Large intestine (tissue), 3 donors: ENCODE data around the gene PKD1L1. TPM values are rescaled to one million over a fixed set of nuclear protein-coding genes. Genes with fewer than 3 reads are reported as not detected.
"Not testable (repeated sequence)": the region's sequence is repeated elsewhere in the genome, so short reads cannot be mapped to it uniquely, and the experiment has no call there.

Experiments
- DNase-seq, 2 donors: peaks; one replicate each; pipeline versions ENCODE4 v3.0.0 to v3.0.0-alpha.2; 2013
- H3K27ac ChIP-seq: one replicate; pipeline ENCODE4 v1.5.1; 2013; ENCODE audit warnings: low read length
- H3K27me3 ChIP-seq: 2 replicates; pipeline ENCODE4 v1.6.1; 2013; ENCODE audit warnings: low read length; ENCODE audit not compliant: control insufficient read depth, insufficient read depth
- H3K36me3 ChIP-seq: 2 replicates; pipeline ENCODE4 v1.6.1; 2013; ENCODE audit warnings: low read length; ENCODE audit not compliant: control insufficient read depth, insufficient read depth
- H3K4me1 ChIP-seq: one replicate; pipeline ENCODE4 v1.6.1; 2013; ENCODE audit warnings: low read length; ENCODE audit not compliant: control insufficient read depth, insufficient read depth
- H3K4me3 ChIP-seq: one replicate; pipeline ENCODE4 v1.5.1; 2013; ENCODE audit warnings: low read length
- H3K9me3 ChIP-seq: one replicate; pipeline ENCODE4 v1.6.1; 2013; ENCODE audit warnings: mild to moderate bottlenecking, low read depth, low read length, moderate library complexity; ENCODE audit not compliant: control insufficient read depth
- WGBS: methylation state at CpG from one replicate; pipeline ENCODE4 v1.1.5; 2013; ENCODE audit warnings: low lambda C conversion rate; ENCODE audit not compliant: insufficient coverage; 5-methylcytosine and 5-hydroxymethylcytosine counted together
- polyA plus RNA-seq: library from polyadenylated mRNA; unstranded; fragments of 120-200 nt; gene quantifications from one replicate; pipeline ENCODE4 v1.2.1, GENCODE V29; 2013

PKD1L1 gene
- polyA plus RNA-seq, 1 donor = 1.0 TPM

DNA sequence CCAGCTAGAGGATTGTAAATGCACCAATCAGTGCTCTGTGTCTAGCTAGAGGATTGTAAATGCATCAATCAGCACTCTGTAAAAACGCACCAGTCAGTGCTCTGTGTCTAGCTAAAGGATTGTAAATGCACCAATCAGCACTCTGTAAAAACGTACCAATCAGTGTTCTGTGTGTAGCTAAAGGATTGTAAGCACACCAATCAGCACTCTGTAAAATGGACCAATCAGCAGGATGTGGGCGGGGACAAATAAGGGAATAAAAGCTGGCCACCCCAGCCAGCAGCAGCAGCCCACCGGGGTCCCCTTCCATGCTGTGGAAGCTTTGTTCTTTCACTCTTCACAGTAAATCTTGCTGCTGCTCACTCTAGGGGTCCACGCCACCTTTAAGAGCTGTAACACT lies 196.5 kb downstream of the PKD1L1 start:
- no CpG with 5 or more reads among the region's 5 CpGs for WGBS
- not testable (repeated sequence) for H3K4me1 ChIP-seq, H3K9me3 ChIP-seq, H3K27me3 ChIP-seq, H3K36me3 ChIP-seq, H3K27ac ChIP-seq, DNase-seq, H3K4me3 ChIP-seq

DNA sequence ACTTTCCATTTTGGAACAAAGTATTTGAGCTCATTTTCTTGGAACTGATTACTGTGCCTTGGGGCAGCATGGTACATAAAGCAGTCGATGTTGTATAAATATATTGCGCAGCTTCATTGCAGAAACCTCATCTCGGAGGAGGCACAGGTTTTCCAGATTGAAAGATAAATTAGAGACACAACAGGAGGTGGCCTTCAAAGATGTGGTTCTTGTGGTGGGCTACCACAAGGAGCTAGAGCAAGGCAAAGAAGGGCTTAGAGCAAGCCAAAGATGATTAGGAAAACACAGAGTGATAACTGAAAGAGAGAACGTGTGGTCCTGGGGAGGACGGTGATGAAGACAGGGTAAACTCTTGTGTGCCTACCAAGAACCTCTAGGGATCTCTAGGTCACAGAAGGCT lies 197.2 kb downstream of the PKD1L1 start:
- Histone ChIP-seq H3K27ac (no peak overlapping the region), H3K9me3 (no peaks in the 10 kb centered on the region), H3K36me3 (no peaks in the 10 kb centered on the region), H3K4me3 (no peak overlapping the region), H3K27me3 (no peaks in the 10 kb centered on the region), H3K4me1 (no peaks in the 10 kb centered on the region)
- DNase-seq = no peak
- WGBS = 42% methylated on average over 2 of the region's 5 CpGs

GRCh38 chr7:47748041-47748440 lies 200.2 kb downstream of the PKD1L1 start:
- Histone ChIP-seq H3K36me3 (no peaks in the 10 kb centered on the region), H3K27me3 (no peaks in the 10 kb centered on the region), H3K9me3 (no peaks in the 10 kb centered on the region), H3K4me1 (no peaks in the 10 kb centered on the region), H3K27ac (no peak overlapping the region), H3K4me3 (no peak overlapping the region)
- DNase-seq = no peak
- 100% methylated on average over 2 of the region's 7 CpGs for WGBS

GRCh38 chr7:47747160-47747559 lies 201.1 kb downstream of the PKD1L1 start:
- DNase-seq = no peak
- no peak overlapping the region for H3K4me3 ChIP-seq
- no peaks in the 10 kb centered on the region for H3K4me1 ChIP-seq
- H3K27me3 ChIP-seq = no peaks in the 10 kb centered on the region
- WGBS = 80% methylated on average over 1 of the region's 6 CpGs
- H3K9me3 ChIP-seq = no peaks in the 10 kb centered on the region
- no peaks in the 10 kb centered on the region for H3K36me3 ChIP-seq
- H3K27ac ChIP-seq = no peak overlapping the region

GRCh38 chr7:47746468-47746867 lies 201.8 kb downstream of the PKD1L1 start:
- no CpG with 5 or more reads among the region's 4 CpGs for WGBS
- Histone ChIP-seq H3K36me3 (no peaks in the 10 kb centered on the region), H3K4me1 (no peaks in the 10 kb centered on the region), H3K4me3 (no peak overlapping the region), H3K27me3 (no peaks in the 10 kb centered on the region), H3K9me3 (no peaks in the 10 kb centered on the region), H3K27ac (no peak overlapping the region)
- no peak for DNase-seq

DNA sequence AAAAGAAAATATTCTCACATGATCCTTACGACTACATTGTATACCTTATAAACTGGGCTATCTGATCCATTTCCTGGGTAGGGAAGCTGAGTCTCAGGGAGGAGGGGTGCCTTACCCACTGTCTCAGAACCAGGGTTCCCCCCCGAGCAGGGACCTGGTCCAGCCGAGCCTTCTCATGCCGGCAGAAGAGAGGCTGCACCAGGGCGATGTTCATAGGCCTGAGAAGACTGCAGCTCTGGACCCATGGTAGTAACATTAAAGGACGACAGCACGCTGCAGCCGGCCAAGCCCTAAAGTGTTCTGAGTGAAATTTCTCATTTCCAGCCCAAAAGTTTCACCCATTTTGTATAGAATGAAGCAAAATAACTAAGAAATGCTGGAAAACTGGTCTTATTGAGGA lies 203.4 kb downstream of the PKD1L1 start:
- H3K9me3 ChIP-seq = no peaks in the 10 kb centered on the region
- no CpG with 5 or more reads among the region's 8 CpGs for WGBS
- no peaks in the 10 kb centered on the region for H3K27me3 ChIP-seq
- H3K4me3 ChIP-seq = no peak overlapping the region
- H3K4me1 ChIP-seq = no peaks in the 10 kb centered on the region
- H3K27ac ChIP-seq = no peak overlapping the region
- H3K36me3 ChIP-seq = no peaks in the 10 kb centered on the region
- no peak for DNase-seq

- Histone ChIP-seq H3K36me3 (no peaks in the 10 kb centered on the region), H3K4me3 (no peak overlapping the region), H3K27ac (no peak overlapping the region), H3K9me3 (no peaks in the 10 kb centered on the region), H3K4me1 (no peaks in the 10 kb centered on the region), H3K27me3 (no peaks in the 10 kb centered on the region)
- WGBS = no CpG with 5 or more reads among the region's 25 CpGs
- no peak for DNase-seq
Measured at GRCh38 chr7:47743965-47744591, 204.2 kb downstream of the PKD1L1 start.

- Histone ChIP-seq H3K27me3 (no peaks in the 10 kb centered on the region), H3K9me3 (no peaks in the 10 kb centered on the region), H3K27ac (no peak overlapping the region), H3K4me1 (no peaks in the 10 kb centered on the region), H3K4me3 (no peak overlapping the region), H3K36me3 (no peaks in the 10 kb centered on the region)
- WGBS = 58% methylated on average over 4 of the region's 6 CpGs
- no peak for DNase-seq
Measured at GRCh38 chr7:47741984-47742383, 206.3 kb downstream of the PKD1L1 start.

DNA sequence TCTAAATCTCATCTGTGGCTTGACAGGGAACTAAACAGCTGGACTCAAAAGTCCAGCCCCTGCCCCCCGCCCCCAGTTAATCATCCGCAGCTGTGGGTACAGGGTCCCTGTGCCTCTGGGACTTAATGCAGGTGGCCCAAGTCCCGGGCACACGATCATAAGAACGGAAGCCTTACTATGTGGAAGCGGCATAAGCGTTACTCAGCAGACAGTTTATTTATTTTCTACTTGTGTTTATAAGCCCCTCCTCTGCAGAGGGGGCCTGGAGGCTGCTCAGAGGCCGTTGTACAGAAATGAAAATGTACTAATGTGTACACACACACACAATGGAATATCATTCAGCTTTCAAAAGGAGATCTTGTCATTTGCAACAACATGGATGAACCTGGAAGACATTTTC lies 208.4 kb downstream of the PKD1L1 start:
- Histone ChIP-seq H3K4me1 (no peaks in the 10 kb centered on the region), H3K4me3 (no peak overlapping the region), H3K36me3 (no peaks in the 10 kb centered on the region), H3K9me3 (no peaks in the 10 kb centered on the region), H3K27ac (no peak overlapping the region), H3K27me3 (no peaks in the 10 kb centered on the region)
- no peak for DNase-seq
- WGBS = no CpG with 5 or more reads among the region's 8 CpGs

- DNase-seq = no peak
- WGBS = no CpG with 5 or more reads among the region's 9 CpGs
Measured at GRCh38 chr7:47739301-47739875, 208.9 kb downstream of the PKD1L1 start.

DNA sequence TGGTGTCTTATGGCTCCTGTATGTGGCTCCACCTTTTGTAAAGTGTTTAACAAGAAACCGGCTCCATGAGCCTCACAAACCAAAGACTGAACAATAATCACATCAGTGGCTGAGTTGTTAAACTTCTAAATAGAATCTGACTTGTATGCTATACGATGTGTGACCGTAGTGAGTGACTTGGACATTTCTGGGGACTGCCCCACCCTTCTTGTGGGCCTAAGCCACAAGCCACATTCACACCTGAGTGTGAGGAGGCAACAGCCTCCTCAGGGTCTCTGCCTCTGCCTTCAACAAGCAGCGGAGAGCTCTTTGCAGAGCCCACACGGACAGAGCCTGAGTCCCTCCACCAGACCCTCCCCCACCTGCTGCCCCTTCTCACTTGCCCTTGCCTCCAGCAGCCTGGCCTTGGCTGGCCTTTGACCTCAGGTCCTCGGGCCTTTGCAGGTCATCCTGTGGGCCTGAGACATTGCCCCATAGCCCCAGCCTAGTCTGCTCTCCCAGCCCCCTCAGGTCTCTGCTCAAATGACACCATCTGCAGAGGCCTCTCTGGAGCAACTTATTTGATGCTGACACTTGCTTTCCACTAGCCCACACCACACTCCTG lies 209.6 kb downstream of the PKD1L1 start:
- no peak overlapping the region for H3K27ac ChIP-seq
- no peaks in the 10 kb centered on the region for H3K36me3 ChIP-seq
- no peaks in the 10 kb centered on the region for H3K4me1 ChIP-seq
- H3K27me3 ChIP-seq = no peaks in the 10 kb centered on the region
- DNase-seq = no peak
- no peaks in the 10 kb centered on the region for H3K9me3 ChIP-seq
- no peak overlapping the region for H3K4me3 ChIP-seq
- WGBS = no CpG with 5 or more reads among the region's 6 CpGs

More at GRCh38 chr7:47739301-47739875, 208.9 kb downstream of the PKD1L1 start:
- H3K4me1 ChIP-seq = no peaks in the 10 kb centered on the region
- H3K4me3 ChIP-seq = no peak overlapping the region
- no peaks in the 10 kb centered on the region for H3K36me3 ChIP-seq
- no peak overlapping the region for H3K27ac ChIP-seq
- H3K9me3 ChIP-seq = no peaks in the 10 kb centered on the region
- H3K27me3 ChIP-seq = no peaks in the 10 kb centered on the region
